ENCODE results near the gene CADM1.
A peak's percentile ranks its signal among the peaks of the same experiment; 100 is the strongest.

DNA sequence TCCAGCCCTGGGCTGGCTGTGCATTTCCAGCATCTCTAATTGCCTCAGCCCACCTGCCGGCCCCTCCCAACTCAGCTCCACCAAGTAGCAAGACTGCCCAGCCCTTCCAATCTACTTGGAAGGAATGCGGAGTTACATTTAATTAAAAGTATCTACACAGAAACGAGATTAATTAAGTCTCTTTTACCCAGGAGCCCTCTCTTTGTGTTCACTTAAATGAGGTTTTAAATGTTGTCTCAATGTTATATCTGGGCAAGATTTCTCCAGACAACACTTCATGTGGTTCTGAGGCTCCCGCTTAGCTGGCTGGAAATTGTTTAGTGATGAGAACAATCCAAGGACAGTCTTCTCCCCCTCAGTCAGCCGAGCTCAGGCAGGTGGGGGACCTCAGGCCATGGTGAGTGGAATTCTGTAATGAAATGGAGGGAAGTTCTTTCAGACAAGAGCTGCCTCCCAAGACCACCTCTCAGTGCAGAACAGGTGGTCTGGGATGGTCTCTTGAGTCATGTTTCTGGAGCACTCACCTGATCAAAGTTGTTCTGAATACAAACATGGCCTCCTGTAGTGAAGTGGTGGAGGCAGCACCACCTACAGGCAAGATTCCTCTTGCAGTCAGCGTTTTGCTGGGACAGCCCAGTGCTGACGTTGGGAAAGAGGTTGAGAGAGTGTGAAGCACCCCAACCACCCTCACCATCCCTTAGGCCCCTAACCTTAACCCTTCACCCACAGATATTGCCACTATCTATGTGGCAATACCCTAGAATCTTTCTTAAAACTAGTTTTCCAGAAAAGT lies 371.6 kb downstream of the CADM1 start:
- TF ChIP-seq, protein P1, sequence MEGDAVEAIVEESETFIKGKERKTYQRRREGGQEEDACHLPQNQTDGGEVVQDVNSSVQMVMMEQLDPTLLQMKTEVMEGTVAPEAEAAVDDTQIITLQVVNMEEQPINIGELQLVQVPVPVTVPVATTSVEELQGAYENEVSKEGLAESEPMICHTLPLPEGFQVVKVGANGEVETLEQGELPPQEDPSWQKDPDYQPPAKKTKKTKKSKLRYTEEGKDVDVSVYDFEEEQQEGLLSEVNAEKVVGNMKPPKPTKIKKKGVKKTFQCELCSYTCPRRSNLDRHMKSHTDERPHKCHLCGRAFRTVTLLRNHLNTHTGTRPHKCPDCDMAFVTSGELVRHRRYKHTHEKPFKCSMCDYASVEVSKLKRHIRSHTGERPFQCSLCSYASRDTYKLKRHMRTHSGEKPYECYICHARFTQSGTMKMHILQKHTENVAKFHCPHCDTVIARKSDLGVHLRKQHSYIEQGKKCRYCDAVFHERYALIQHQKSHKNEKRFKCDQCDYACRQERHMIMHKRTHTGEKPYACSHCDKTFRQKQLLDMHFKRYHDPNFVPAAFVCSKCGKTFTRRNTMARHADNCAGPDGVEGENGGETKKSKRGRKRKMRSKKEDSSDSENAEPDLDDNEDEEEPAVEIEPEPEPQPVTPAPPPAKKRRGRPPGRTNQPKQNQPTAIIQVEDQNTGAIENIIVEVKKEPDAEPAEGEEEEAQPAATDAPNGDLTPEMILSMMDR (optimal IDR thresholded peaks at IDR 0.05 in 1 of 3, IDR thresholded peaks at IDR 0.05 in 1 of 3, conservative IDR thresholded peaks at IDR 0.05 in 1 of 3; ENCODE audit: extremely low read depth in 1 of 3, insufficient read depth in 2 of 3, low read length in 3 of 3): peak; percentile 33 to 69 (median 64)
- no peak for TF ChIP-seq EZH2 (IDR thresholded peaks at IDR 0.05; ENCODE audit: low read length)

Data from keratinocyte (primary cell).